Fibroblast of the aortic adventitia (primary cell): ENCODE data around the gene MYCBP. TPM values are rescaled to one million over a fixed set of nuclear protein-coding genes. Genes with fewer than 3 reads are reported as not detected.

Experiments
- DNase-seq: peaks from one replicate; pipeline ENCODE4 v3.0.0-alpha.2; 2010; ENCODE audit warnings: low read depth
- H3K4me3 ChIP-seq: 2 replicates; pipeline ENCODE4 v1.5.1; 2011; ENCODE audit warnings: low read depth, mild to moderate bottlenecking, control low read depth, low read length, moderate library complexity
- total RNA-seq: library from RNA; depleted of rRNA; stranded (reverse); fragments of >200 nt; gene quantifications from 2 replicates; pipeline ENCODE4 v1.2.3, GENCODE V29; 2012; ENCODE audit warnings: low replicate concordance
- TF ChIP-seq, protein P1 (sequence below): IDR thresholded peaks from 2 replicates; pipeline ENCODE4 v1.5.1; 2011; ENCODE audit warnings: mild to moderate bottlenecking, low read length, control low read depth, inconsistent platforms; ENCODE audit not compliant: insufficient read depth

MYCBP gene
- total RNA-seq, 1 donor = 8.9 TPM

DNA sequence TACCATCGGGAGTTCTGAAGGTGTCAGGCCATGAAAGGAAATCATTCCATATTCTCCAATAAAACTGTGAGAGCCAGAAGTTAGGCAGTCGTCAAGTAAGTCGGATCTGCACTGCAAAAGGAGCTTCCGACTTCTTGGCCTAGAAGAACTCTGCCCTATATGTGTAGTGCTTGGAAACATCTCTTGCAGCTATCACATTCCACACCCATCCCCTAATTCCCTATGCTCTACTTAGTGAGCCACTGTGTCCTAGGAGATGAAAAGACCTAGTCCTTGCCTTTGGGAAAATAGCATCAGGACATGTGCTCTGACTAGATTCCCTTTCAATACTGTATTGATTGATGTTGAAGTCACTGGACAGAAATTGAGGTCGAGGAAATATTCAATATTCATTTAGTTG is 16.4 kb upstream of the MYCBP start:
- TF ChIP-seq, protein P1, sequence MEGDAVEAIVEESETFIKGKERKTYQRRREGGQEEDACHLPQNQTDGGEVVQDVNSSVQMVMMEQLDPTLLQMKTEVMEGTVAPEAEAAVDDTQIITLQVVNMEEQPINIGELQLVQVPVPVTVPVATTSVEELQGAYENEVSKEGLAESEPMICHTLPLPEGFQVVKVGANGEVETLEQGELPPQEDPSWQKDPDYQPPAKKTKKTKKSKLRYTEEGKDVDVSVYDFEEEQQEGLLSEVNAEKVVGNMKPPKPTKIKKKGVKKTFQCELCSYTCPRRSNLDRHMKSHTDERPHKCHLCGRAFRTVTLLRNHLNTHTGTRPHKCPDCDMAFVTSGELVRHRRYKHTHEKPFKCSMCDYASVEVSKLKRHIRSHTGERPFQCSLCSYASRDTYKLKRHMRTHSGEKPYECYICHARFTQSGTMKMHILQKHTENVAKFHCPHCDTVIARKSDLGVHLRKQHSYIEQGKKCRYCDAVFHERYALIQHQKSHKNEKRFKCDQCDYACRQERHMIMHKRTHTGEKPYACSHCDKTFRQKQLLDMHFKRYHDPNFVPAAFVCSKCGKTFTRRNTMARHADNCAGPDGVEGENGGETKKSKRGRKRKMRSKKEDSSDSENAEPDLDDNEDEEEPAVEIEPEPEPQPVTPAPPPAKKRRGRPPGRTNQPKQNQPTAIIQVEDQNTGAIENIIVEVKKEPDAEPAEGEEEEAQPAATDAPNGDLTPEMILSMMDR = no peak
- no peak for DNase-seq
- no peak overlapping the region for H3K4me3 ChIP-seq

DNA sequence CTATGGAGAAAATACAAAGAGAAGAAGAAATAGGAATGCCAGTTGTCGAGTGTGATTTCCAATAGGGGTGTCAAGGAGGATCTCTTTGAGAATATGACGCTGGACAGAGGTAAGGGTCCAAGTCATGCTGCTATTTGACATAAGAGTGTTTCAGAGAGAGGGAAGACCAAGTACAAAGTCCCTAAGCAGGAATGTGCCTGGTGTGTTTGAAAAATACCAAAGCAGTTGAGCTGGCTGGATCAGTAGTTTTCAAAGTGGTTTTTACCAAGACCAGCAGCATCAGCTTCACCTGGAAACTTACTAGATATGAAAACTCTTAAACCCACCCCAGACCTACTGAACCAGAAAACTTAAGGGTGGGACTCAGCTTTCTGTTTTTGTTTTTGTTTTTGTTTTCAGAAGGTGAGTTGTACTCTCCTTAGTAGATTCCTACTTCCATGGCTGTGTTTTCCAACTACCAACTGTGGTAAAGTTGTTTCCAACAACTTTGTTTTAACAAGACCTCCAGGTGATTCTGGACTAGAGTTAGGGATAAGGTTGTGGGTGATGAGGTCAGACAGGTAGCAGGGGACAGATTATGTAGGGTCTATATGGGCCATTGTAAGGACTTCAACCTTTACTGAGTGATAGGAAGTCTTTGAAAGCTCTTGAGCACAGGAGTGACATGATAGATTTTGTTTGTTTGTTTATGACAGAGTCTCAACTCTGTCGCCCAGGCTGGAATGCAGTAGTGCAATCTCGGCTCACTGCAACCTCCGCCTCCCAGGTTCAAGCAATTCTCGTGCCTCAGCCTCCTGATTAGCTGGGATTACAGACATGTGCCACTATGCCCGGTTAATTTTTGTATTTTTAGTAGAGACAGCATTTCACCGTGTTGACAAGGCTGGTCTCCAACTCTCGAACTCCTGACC is 15.5 kb upstream of the MYCBP start:
- H3K4me3 ChIP-seq = no peak overlapping the region
- no peak for DNase-seq
- TF ChIP-seq, protein P1 = no peak

DNA sequence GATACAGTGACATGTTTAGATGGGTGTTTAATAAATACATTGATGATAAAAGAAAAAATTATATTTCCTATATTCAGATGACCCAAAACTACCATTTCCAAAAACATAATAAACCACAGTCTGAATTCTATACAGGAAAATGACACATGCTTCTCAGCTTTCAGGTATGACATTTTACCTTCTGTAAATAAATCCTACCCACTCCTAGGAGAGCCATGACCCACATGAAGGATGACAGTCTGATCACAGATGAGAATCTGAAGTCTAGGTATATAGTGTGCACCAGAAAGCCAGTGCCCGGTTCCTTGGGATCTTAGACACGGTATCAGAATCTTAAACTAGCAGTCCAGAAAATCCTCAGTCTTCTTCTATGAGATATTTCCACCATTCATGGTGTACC is 11.9 kb upstream of the MYCBP start:
- TF ChIP-seq, protein P1 = no peak
- no peak for DNase-seq
- H3K4me3 ChIP-seq = no peak overlapping the region

DNA sequence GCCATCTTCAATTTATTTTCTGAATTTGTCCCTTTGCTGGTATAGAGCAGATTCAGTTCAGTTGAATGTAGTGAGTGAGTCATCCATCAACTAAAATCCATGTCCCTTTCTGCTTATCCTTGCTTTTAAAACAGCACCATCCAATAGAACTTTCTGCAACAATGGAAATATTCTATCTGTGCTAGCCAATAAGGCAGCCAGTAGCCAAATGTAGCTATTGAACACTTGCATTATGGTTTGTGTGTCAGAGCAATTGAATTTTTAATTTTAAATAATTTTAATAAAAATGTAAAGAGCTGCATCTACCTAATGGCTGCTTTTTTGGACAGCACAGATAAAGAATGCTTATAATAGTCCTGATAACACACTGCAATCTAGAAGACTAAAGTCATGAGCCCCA is 8.3 kb upstream of the MYCBP start, which contains the start of gene GJA9:
Gene GJA9 (minus strand): TSS at position 101 of the 400 bp plus-strand sequence. CDS start 5,489 bp downstream, outside the sequence.
- no peak within 1 kb of the TSS for H3K4me3 ChIP-seq
- TF ChIP-seq, protein P1 = no peak
- no peak for DNase-seq

DNA sequence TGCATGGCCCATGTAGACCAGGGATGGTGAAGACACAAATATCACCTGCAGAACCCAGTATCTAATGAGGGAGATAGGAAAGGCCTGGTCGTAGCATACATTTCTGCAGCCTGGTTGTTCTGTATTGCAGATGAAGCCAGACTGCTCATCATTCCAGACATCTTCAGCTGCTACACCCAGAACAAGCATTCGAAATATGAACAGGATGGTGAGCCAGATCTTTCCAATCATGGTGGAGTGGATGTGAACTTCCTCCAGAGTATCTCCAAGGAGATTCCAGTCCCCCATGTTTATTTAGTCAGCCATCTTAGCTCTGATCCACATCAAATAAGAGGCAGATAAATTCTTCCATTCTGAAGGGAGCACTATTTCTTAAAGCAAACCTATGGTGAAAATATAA is 2.7 kb upstream of the MYCBP start:
- DNase-seq = no peak
- TF ChIP-seq, protein P1 = no peak
- H3K4me3 ChIP-seq = no peak overlapping the region

DNA sequence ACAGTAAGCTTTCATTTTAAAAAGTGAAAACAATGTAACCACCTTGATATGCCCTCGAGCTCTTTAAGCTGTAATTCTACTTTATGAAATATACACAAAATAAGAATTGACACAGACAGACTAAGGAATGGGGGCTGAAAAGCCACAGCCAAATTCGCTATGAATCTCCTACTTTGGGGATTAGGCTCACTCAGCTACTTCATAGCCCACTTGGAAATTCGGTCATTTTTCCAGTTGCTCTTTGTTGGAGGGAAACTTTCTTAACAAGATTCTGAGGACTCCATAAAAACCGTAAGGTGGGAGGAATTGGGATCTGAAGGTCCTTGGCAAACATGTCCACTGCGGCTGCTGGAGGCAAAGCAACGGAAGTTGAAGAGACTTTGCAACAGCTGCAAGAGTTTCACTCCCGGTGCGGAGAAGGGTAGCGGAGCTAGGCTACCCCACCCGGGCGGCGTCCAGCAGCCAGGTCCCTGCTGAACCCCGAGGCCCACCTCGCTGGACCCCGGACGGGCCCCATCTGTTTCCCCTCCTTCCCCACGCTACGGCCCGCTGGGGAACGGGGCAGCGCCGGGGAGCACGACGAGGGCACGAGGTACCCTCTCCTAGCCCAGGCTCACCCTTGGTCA is 634 bp downstream of the MYCBP start:
- H3K4me3 ChIP-seq = peak overlapping the region; percentile 77
- peak; percentile 35 for DNase-seq
- TF ChIP-seq, protein P1 = no peak
